Measurements from ENCODE around the gene MDGA2.

MDGA2 gene

DNA sequence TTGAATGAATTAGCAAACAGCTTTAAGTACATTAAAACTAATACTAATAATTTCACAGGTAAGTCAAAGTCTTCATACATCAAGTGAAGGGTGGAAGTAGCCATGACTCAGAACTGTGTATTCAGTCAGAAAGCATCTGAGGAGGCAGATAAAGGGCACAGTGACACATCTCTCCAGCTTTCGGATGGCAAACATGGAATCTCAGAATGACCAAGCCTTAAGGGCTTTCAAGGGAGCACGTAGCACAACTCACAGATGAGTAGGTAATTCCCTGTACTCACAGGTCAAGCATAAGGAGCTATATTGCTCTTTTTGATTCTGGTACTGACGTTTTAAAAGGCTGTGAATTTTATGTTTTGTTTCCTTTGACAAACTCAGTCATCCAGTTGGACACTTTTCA lies 56.0 kb downstream of the MDGA2 start:
- DNase-seq, result no peak

DNA sequence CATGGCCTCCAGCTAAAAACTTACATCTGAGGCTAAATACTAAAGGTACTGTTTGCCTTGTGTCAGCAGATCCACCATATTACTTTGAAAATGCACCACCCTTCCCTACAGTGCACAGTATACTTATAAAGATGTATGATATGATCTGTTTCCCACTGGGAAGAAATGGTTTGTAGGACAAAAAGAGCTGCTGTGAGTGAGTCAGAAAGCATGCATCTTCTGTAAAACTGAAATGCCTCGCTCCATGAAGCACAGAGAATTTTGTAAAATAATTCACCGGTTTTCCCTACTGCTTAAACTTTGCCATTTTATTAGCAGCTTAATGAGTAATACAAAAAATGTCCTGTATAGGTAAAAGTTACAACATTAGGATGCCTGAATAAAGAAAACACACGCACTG lies 68.8 kb downstream of the MDGA2 start:
- DNase-seq, result no peak

DNA sequence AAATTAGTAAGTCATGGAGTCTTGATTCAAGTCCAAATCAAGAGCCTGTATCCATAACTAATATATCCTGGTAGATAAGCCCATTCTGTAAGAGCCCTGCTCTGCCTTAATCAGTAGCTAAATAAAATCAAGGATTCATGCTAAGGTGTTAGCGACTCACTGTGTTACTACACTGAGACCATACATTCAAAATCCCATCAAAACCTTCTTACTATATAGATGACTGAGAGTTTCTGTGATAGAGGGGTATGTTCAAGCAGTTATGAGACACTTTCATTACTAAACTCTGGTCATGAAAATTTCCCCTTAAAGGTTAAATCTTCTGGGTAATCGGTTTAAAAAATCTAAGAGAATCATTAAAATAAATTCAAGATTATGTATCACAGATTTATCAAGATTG lies 78.5 kb downstream of the MDGA2 start:
- no peak for DNase-seq

DNA sequence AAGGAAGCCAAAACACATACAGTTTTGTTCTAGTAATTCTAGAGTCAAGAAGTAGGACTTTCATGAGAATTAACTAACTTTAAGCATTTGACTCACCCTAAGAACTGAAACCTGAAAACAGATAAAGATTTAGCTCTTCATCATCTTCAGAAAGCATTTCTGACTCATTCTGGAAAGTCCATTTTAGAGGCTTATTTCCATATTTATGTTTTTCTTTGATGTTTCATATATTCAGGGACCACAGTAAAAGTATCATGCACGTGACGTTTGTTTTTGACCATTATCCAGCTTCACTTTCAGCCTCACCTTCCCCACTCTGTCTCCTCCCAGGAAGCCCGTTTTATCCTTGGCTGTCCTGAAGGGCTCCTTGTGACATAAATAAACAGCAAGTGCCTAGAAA lies 79.2 kb downstream of the MDGA2 start:
- no peak for DNase-seq

DNA sequence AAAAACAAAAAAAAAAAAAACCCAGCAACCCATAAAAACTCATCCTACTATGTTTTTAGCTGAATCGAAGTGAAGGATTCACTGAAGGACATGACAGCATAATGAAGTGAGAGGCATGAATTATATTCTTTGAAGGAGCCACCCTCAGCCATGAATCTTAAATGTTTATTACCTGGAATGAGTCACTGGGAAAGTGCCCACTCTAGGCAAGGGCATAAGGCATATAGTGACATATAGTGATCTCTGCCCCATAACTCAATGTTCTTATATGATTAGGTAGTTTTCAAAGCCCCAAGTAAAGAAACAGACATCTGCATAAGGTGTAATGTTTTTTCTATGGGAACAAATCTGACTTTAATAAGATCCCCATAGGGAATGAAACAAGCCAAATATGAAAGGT lies 79.9 kb downstream of the MDGA2 start:
- no peak for DNase-seq

DNA sequence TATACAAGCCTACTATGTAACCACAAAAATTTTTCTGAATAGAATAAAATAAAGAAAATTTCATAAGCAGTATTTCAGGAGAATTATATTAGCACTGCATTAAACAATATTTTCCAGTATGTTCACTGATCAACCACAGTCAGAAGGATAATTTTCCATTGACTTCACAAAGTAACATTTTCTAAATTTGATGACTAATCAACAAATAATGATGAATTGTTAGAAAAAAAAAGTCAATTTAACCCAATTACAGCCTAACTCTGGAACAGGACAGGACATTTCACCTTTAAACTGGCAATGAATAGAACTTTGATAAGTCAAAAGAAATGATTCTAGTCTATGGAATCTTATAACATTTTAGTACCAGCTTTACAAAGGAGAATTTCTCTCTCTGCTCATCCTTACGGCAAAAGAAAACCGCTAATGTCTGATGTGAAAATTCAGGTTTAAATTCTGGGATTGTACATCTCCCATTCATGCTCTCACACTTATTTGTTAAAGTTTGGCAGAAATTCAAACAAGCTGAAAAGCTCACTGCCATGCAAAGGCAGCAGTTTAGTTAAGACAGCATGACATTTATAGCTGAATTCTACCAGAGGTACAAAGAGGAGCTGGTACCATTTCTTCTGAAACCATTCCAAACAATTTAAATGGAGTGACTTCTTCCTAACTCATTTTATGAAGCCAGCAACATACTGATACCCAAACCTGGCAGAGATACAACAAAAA lies 84.5 kb downstream of the MDGA2 start:
- no peak for DNase-seq

DNA sequence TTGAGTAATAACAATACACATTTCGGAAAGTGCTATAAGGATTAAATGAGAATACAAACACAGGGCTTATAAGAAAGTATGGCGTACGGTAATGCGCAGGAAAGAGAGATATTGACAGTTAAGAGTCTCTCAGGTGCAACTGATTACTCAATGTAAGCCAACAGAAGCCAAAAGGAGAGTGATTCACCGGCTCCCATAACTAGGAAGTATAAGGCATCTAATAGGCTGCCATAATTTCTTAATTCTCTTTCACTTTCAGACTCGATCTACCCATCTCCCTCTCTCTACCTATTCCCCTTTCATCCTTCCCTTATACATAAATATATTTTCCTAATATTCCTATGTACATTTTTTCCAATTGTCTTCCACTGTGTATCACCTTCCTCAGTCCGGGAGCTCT lies 90.0 kb downstream of the MDGA2 start:
- DNase-seq, result no peak

GRCh38 chr14:47567273-47567672 lies 108.1 kb downstream of the MDGA2 start:
- no peak for DNase-seq

DNA sequence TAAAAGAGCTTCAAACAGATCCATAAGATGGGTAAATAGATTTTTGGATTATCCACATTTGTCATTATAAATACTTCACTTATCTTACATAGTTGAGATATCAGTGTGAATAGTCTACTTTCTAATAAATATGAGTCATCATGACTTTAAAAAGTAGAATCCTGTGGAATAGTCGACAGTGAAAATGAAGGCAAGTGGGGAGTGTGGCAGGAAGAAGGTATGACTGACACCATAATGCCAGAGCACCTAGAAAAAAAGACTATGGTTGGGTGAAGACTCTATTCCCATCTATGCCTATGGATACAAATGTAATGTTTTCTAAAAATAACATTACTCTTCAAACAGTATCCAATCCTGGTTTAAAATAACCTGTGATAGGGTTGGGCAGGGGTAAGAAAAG lies 117.5 kb downstream of the MDGA2 start:
- no peak for DNase-seq

DNA sequence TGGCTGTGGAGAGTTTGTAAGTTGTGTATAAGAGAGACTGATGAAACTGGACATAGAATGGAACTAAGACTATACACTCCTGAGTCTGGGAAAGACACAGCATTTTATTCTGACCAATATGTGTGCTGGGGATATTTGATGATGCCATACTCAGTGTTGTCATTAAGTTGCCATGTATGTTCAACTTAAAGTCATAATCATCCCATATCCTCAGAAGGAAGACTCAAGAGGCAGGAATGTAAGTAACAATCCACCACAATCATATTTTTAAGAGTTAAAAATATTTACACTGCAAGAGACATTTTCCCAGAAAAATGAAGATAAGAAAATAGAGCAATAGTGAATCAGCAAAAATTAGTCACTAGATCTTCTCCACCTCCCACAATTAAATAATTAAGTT lies 120.1 kb downstream of the MDGA2 start:
- DNase-seq, result no peak

DNA sequence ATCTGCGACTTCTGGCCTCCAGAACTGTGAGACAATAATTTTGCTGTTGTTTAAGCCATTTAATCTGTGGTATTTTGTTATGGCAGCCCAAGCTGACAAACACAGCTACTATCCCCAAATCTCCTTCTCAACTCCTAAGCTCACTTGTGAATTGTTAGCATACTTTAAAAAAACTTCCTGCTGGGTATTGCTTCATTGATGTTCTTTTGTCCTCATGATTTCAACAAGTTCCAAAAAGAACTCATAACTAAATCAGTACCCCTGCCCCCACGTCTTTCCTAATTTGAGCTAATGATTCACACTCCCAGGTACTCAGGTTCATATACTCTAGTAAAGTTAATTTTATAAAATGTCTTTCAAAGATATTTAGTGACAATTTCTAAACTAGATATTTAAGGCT lies 125.5 kb downstream of the MDGA2 start:
- no peak for DNase-seq

DNA sequence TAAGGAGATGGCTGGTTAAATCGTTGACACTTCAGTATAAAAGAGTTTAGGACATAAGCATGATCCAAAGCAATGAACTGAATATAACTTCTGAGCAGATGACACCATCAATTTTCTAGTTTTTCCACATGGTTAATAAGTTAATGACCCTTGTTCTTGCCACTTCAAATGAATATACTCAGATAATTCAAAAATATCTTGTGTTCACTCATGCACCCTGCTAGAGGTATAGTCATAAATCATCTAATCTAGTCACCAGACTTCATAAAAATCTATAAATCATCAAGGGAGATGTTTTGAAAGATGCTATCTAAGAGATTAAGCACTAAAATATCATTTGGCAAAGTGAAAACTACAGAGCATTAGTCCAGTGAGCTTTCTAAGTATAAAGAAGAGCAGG lies 131.9 kb downstream of the MDGA2 start:
- no peak for DNase-seq

DNA sequence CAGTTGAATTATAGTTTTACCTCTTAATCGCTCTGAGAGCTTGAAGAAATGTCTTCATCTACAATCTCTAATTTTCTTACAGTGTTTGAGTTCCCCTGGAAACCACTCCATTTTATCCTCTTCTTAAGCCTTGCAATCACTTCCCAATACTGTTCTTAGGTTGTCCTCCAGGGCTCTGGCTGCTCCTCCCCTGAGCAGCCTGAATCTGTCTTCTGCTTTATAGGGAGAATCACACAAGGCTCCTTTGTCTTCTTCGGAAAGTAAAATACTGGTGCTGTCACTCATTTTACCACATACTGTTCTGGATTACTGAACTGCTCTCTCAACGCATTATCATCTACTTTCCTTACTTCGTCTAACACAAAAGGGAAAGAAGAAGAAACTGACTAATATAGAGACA lies 133.7 kb downstream of the MDGA2 start:
- DNase-seq, result no peak

DNA sequence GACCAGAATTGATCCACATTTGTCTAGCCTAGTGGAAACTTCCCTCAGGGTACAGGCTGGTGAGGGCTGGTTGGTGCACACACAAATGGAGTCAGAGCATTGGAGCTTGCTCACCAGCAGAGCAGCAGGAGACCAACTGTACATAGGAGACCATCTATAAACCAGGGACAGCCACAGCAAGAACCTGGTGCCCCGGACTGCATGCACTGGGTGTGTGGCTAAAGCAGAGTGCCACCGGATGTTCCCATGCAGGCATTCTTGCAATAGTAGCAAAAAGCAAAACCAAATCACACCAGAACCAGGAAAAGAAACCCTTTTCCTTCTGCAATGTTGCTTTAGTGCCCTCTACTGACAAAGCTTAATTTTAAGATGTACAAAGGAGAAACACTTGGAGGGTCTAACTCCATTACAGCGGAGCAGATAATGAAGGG lies 136.4 kb downstream of the MDGA2 start:
- DNase-seq, result no peak

GRCh38 chr14:47536341-47536740 lies 139.1 kb downstream of the MDGA2 start:
- DNase-seq, result no peak

- no peak for DNase-seq
Measured at GRCh38 chr14:47526591-47527244, 148.7 kb downstream of the MDGA2 start.

- no peak for DNase-seq
Measured at GRCh38 chr14:47524524-47524923, 150.9 kb downstream of the MDGA2 start.

DNA sequence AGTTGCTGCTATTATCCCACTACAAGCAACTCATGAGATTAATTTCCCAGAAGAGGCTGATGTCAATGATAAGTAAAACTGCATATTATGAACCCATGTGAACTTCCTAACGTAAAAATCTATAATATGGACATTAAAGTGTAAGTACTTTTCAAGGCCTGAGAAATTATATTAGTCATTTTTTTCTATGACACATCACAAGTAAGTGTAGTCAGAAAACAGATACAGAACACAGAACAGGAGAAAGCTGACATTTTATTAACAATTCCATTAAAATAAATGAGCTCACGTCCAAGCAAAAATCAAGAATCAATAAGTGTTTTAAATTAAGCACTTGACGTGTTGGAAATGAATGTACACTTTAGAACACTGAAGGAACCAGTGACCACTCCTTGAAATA lies 155.0 kb downstream of the MDGA2 start:
- DNase-seq, result no peak

DNA sequence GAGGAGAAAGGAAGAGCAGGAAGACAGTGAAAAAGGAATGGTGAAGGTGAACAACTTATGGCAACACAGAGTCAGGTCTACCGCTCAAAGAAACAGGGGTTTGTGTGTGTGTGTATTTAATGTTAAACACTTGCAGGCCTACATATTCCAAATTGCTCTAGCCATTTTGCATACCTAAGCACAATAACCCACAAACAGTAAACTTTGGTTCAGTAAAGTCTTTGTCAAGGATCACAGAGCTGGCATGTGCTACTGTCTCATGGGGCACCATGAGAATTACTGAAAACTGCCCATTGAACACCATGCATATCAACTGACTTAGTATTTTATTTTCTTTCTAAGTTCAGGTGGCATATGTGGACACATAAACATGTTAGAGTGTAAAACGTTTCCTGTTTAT lies 163.6 kb downstream of the MDGA2 start:
- DNase-seq, result no peak

GRCh38 chr14:47509957-47510356 lies 165.4 kb downstream of the MDGA2 start:
- no peak for DNase-seq

- no peak for DNase-seq
Measured at GRCh38 chr14:47507861-47508260, 167.5 kb downstream of the MDGA2 start.

GRCh38 chr14:47500369-47500768 lies 175.0 kb downstream of the MDGA2 start:
- no peak for DNase-seq

DNA sequence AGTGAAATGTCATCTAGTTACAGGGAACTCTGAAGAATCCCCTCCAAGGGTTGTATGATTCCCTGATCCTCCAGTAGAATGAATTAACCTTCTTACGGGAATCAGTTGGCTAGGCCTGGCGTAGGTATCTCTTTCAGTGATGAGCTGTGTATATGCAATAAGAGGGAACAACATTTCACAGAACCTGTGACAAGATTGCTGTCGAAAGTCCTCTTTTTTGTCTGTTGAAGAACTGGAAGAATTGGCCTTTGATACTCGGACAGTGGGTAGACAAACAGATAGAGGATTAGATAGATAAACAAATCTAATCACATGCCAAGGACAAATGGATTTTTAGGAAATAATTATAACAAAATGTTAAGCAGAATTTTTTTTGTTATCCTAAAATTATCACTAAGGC lies 184.6 kb downstream of the MDGA2 start:
- no peak for DNase-seq

- DNase-seq, result no peak
Measured at GRCh38 chr14:47490353-47490752, 185.1 kb downstream of the MDGA2 start.

DNA sequence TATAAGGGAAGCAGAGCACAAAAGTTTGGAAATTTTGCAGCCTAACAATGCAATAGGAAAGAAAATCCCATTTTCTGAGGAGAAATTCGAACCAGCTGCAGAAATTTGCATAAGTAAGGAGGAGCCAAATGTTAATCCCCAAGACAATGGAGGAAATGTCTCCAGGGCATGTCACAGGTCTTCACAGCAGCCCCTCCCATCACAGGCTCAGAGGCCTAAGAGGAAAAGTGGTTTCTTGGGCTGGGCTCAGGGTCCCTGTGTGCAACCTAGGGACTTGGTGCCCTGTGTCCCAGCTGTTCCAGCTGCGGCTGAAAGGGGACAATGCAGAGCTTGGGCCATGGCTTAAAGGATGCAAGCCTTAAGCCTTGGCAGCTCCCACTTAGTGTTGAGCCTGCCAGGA lies 190.0 kb downstream of the MDGA2 start:
- DNase-seq, result no peak

All from activated gamma-delta T cell (primary cell).